ENCODE data around the gene FAM229A. TPM values are rescaled to one million over a fixed set of nuclear protein-coding genes. Genes with fewer than 3 reads are reported as not detected.

FAM229A gene
- polyA plus RNA-seq, 2 of the 4 experiments (the other 2 are of a cell fraction) = 3.5 to 5.6 TPM

DNA sequence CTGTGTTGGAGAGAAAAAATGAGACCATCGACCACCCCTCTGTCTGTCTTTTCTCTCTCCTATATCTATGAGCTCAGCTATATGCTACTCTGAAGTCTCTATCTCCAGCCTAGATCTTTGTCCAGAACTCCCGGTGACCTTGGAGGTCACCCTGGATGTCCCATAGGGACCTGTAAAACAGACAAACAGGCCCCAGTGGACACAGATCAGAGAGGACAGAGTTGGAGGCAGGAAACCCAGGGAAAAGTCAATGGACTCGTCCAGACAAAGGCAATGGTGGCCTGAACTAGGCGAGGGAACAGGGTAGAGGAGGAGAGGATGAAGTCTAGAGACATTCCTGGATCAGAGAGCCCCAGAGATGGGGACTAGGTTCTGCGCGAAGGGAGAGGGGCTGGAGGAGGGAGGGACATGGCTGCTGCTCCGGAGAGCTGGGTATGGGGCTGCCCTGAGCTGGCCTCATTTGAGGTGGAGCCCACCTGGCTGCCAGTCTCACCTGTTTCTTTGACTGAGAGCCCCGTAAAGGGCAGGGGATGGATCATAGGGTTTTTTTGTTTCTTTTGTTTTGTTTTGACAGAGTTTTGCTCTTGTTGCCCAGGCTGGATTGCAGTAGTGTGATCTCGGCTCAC is 15.6 kb downstream of the FAM229A start (continued):
- TF ChIP-seq MYC (IDR thresholded peaks at IDR 0.05; ENCODE audit: borderline replicate concordance, low read length) = no peak
- no peak for TF ChIP-seq GATA3 (IDR thresholded peaks at IDR 0.05; ENCODE audit: borderline replicate concordance)

DNA sequence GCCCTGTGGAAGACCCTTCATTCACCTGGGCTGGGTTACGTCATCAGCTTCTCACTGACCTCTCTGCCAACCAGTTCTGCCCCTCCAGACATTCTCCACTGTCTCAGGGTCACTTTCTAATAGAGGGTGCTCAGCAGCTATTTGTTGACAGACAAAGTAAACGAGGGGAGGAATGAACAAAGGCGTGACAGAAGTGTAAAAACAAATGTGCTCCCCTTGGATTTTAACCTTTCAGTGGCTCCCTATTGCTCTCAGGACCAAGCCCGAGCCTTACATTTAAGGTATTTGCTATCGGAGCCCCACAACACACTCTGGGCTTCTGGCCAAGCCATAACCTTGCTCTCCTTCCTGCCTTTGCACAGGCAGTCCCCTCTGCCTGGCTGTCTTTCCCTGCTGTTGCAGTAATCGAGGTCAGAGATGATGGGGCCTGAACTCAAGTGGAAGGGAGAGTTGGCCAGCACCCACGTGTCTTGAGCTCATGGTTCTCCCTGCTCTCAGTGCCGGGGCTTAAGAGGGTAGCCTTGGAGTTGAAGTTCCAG is 16.9 kb downstream of the FAM229A start:
- H3K4me3 ChIP-seq = no peak overlapping the region
- no peak for DNase-seq (ENCODE audit: low read depth in 1 of 2, low spot score in 1 of 2)
- H3K4me1 ChIP-seq = no peaks in the 10 kb centered on the region
- H3K9me3 ChIP-seq = no peaks in the 10 kb centered on the region
- no peak overlapping the region for H3K27ac ChIP-seq
- ATAC-seq = no peak
- CTCF ChIA-PET = interaction anchor here (0.6 to 1.2 kb wide), 3 partner anchors 15 to 130 kb away, joined by 3 to 4 read pairs (median 4); no protein-coding TSS in a partner anchor
- POLR2A ChIA-PET = interaction anchor here (1.3 kb wide), 1 partner anchor 9 kb away, joined by 7 read pairs; the partner anchor contains the start of gene MARCKSL1
- no peak overlapping the region for H3K4me2 ChIP-seq
- 39% methylated on average over 7 of the region's 8 CpGs for WGBS (ENCODE audit: missing lambda C conversion rate)
- TF ChIP-seq, protein P1, sequence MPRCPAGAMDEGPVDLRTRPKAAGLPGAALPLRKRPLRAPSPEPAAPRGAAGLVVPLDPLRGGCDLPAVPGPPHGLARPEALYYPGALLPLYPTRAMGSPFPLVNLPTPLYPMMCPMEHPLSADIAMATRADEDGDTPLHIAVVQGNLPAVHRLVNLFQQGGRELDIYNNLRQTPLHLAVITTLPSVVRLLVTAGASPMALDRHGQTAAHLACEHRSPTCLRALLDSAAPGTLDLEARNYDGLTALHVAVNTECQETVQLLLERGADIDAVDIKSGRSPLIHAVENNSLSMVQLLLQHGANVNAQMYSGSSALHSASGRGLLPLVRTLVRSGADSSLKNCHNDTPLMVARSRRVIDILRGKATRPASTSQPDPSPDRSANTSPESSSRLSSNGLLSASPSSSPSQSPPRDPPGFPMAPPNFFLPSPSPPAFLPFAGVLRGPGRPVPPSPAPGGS (IDR thresholded peaks at IDR 0.05) = no peak
- TF ChIP-seq CBX2 (IDR thresholded peaks at IDR 0.05; ENCODE audit: borderline replicate concordance, low read depth) = no peak
- no peak for TF ChIP-seq RCOR1 (IDR thresholded peaks at IDR 0.05; ENCODE audit: low read depth, low read length)
- TF ChIP-seq BHLHE40 (IDR thresholded peaks at IDR 0.05; ENCODE audit: low read depth, low read length) = no peak
- TF ChIP-seq ESRRA (IDR thresholded peaks at IDR 0.05; ENCODE audit: borderline replicate concordance, low read length) = no peak
- no peak for TF ChIP-seq CTCF (IDR thresholded peaks at IDR 0.05)
- TF ChIP-seq EHF (CRISPR knock-in tag; IDR thresholded peaks at IDR 0.05) = no peak
- TF ChIP-seq RFX5 (IDR thresholded peaks at IDR 0.05) = no peak
- no peak for TF ChIP-seq NPAS2 (CRISPR knock-in tag; IDR thresholded peaks at IDR 0.05; ENCODE audit: borderline replicate concordance)
- TF ChIP-seq CHD2 (IDR thresholded peaks at IDR 0.05; ENCODE audit: low read length, partially characterized antibody) = no peak
- no peak for TF ChIP-seq RNF2 (IDR thresholded peaks at IDR 0.05; ENCODE audit: borderline replicate concordance, low read depth)
- TF ChIP-seq HDAC2 (IDR thresholded peaks at IDR 0.05) = no peak
- TF ChIP-seq E2F6 (IDR thresholded peaks at IDR 0.05; ENCODE audit: borderline replicate concordance, low read depth) = no peak
- no peak for TF ChIP-seq HEYL (CRISPR knock-in tag; IDR thresholded peaks at IDR 0.05)
- TF ChIP-seq, protein P2, sequence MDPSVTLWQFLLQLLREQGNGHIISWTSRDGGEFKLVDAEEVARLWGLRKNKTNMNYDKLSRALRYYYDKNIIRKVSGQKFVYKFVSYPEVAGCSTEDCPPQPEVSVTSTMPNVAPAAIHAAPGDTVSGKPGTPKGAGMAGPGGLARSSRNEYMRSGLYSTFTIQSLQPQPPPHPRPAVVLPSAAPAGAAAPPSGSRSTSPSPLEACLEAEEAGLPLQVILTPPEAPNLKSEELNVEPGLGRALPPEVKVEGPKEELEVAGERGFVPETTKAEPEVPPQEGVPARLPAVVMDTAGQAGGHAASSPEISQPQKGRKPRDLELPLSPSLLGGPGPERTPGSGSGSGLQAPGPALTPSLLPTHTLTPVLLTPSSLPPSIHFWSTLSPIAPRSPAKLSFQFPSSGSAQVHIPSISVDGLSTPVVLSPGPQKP (IDR thresholded peaks at IDR 0.05; ENCODE audit: low read depth, low read length) = no peak
- FAIRE-seq = no peak

- no peak overlapping the region for H3K4me2 ChIP-seq
- TF ChIP-seq CEBPB (IDR thresholded peaks at IDR 0.05) = peak in 1 of 2 experiments; percentile 39; a peak in 1 of 4 replicates
- no peak for TF ChIP-seq NR3C1 (IDR thresholded peaks at IDR 0.05)
- no peaks in the 10 kb centered on the region for H3K9me3 ChIP-seq
- ChIA-PET CTCF (interaction anchor here (2.0 kb wide), 1 partner anchor 9 kb away, joined by 8 read pairs; no protein-coding TSS in a partner anchor), POLR2A (interaction anchor here (1.8 kb wide), 1 partner anchor 9 kb away, joined by 6 read pairs; no protein-coding TSS in a partner anchor)
- 89% methylated on average over 10 of the region's 10 CpGs for WGBS (ENCODE audit: missing lambda C conversion rate)
- no peak for FAIRE-seq
- ATAC-seq = no peak
- H3K27ac ChIP-seq = no peak overlapping the region
- DNase-seq (ENCODE audit: low read depth in 1 of 2, low spot score in 1 of 2) = no peak
- H3K4me1 ChIP-seq = no peaks in the 10 kb centered on the region
- no peak overlapping the region for H3K4me3 ChIP-seq
Measured at GRCh38 chr1:32342704-32343103, 19.6 kb downstream of the FAM229A start.

Data from A549 (cell line).